ENCODE results near the gene TNFRSF8. TPM values are rescaled to one million over a fixed set of nuclear protein-coding genes. Genes with fewer than 3 reads are reported as not detected.

The TNFRSF8 gene
- total RNA-seq, 1 experiment from 2014 or later, result 0.13 TPM

DNA sequence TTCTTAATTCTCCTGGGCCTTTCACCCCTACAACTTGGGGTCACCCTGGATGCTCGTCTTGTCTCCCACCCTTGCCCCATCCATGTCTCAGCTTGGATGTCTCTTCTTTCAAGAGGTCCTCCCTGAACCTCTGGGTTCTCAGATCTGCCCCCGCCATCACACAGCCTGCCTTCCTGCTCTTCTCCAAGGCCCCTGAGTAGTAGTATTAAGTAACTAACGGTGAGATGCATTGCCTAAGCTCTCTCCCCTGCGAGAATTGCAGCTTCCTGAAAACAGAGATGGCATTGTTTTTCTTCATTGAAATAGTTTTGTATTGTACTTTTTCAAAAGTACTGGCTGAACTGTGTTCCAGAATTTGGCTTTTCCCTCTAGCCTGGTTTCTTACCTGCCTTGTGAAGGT is 27.8 kb upstream of the TNFRSF8 start:
- no TSS peak for BruUV-seq (replicated peaks)
- POLR2A ChIA-PET, result interaction anchor here (0.6 kb wide), 1 partner anchor 62 kb away, joined by 3 read pairs; no protein-coding TSS in a partner anchor
- no peaks in the 10 kb centered on the region for H3K9me3 ChIP-seq (ENCODE audit: control insufficient read depth, insufficient read depth, low read depth, low read length)
- CTCF ChIA-PET, result no interaction called here
- intact Hi-C loops (cut with micrococcal nuclease; ENCODE audit: unreplicated experiment), result no loop called here
- no peaks in the 10 kb centered on the region for H3K36me3 ChIP-seq (ENCODE audit: control insufficient read depth, insufficient read depth, low read length)
- ATAC-seq (no peak), DNase-seq (ENCODE audit: low read depth, low spot score) (no peak)
- in situ Hi-C loops (cut with HindIII; ENCODE audit: low pct_unique_long_range_greater_than_20kb, low sequenced_read_pairs), result no loop called here
- H3K27me3 ChIP-seq (ENCODE audit: control insufficient read depth, insufficient read depth, low read length), result no peaks in the 10 kb centered on the region
- TF ChIP-seq REST (IDR thresholded peaks at IDR 0.05; ENCODE audit: insufficient read depth in 1 of 2, low read depth in 2 of 2, low read length in 1 of 2) (no peak), CTCF (IDR thresholded peaks at IDR 0.05) (no peak), TCF7L2 (IDR thresholded peaks at IDR 0.05; ENCODE audit: low read depth, low read length) (no peak), POLR2AphosphoS5 (IDR thresholded peaks at IDR 0.05; ENCODE audit: low read depth, low read length) (no peak), SIN3A (IDR thresholded peaks at IDR 0.05; ENCODE audit: borderline replicate concordance, insufficient read depth, low read depth, low read length) (no peak)
- H3K4me1 ChIP-seq (ENCODE audit: control insufficient read depth, insufficient read depth, low read length), result peaks cover 10% of the 10 kb centered on the region
- H3K27ac ChIP-seq (ENCODE audit: low read length), result no peak overlapping the region
- no peak overlapping the region for H3K4me3 ChIP-seq (ENCODE audit: low read depth in 2 of 2, low read length in 2 of 2)

- POLR2A ChIA-PET, result interaction anchor here (0.6 kb wide), 1 partner anchor 30 kb away, joined by 6 read pairs; no protein-coding TSS in a partner anchor
Observed at GRCh38 chr1:12037486-12038355, 25.4 kb upstream of the TNFRSF8 start.

More at GRCh38 chr1:12037486-12038355, 25.4 kb upstream of the TNFRSF8 start:
- intact Hi-C loops (cut with micrococcal nuclease; ENCODE audit: unreplicated experiment), result no loop called here
- H3K9me3 ChIP-seq (ENCODE audit: control insufficient read depth, insufficient read depth, low read depth, low read length), result no peaks in the 10 kb centered on the region
- H3K4me1 ChIP-seq (ENCODE audit: control insufficient read depth, insufficient read depth, low read length), result peaks cover 26% of the 10 kb centered on the region
- CTCF ChIA-PET, result interaction anchor here (0.6 kb wide), 1 partner anchor 13 kb away, joined by 3 read pairs; no protein-coding TSS in a partner anchor
- H3K27ac ChIP-seq (ENCODE audit: low read length), result no peak overlapping the region
- DNase-seq (ENCODE audit: low read depth, low spot score), result no peak
- H3K36me3 ChIP-seq (ENCODE audit: control insufficient read depth, insufficient read depth, low read length), result no peaks in the 10 kb centered on the region
- H3K4me3 ChIP-seq (ENCODE audit: low read depth in 2 of 2, low read length in 2 of 2), result no peak overlapping the region
- BruUV-seq (replicated peaks), result no TSS peak
- in situ Hi-C loops (cut with HindIII; ENCODE audit: low pct_unique_long_range_greater_than_20kb, low sequenced_read_pairs), result no loop called here
- H3K27me3 ChIP-seq (ENCODE audit: control insufficient read depth, insufficient read depth, low read length), result no peaks in the 10 kb centered on the region
- no peak for ATAC-seq
- TF ChIP-seq SIN3A (IDR thresholded peaks at IDR 0.05; ENCODE audit: borderline replicate concordance, insufficient read depth, low read depth, low read length), result no peak
- no peak for TF ChIP-seq REST (IDR thresholded peaks at IDR 0.05; ENCODE audit: insufficient read depth in 1 of 2, low read depth in 2 of 2, low read length in 1 of 2)
- no peak for TF ChIP-seq TCF7L2 (IDR thresholded peaks at IDR 0.05; ENCODE audit: low read depth, low read length)
- no peak for TF ChIP-seq CTCF (IDR thresholded peaks at IDR 0.05)
- no peak for TF ChIP-seq POLR2AphosphoS5 (IDR thresholded peaks at IDR 0.05; ENCODE audit: low read depth, low read length)

Data from Panc1 (cell line).